Ureter (tissue), 1 donor: ENCODE results near the gene TBX4. TPM values are rescaled to one million over a fixed set of nuclear protein-coding genes. Genes with fewer than 3 reads are reported as not detected.
"Not testable (repeated sequence)": the region's sequence is repeated elsewhere in the genome, so short reads cannot be mapped to it uniquely, and the experiment has no call there.

Experiments used
- DNase-seq: peaks from one replicate; pipeline ENCODE4 v3.0.0-alpha.2; 2020; ENCODE audit warnings: low spot score
- total RNA-seq: library from RNA; stranded (reverse); gene quantifications from one replicate; pipeline ENCODE4 v1.2.4, GENCODE V29; 2023
- donor health status: DM: yes; HTN: yes; CAD: no.

Gene TBX4
- total RNA-seq, 1 donor from 2014 or later = not detected

GRCh38 chr17:61498042-61498994 is 46.1 kb downstream of the TBX4 start:
- DNase-seq = no peak

- DNase-seq = no peak
These were observed 47.4 kb downstream of the TBX4 start for GRCh38 chr17:61499632-61500031.

- DNase-seq = no peak
These were observed 48.1 kb downstream of the TBX4 start for GRCh38 chr17:61500287-61500686.

GRCh38 chr17:61502292-61502691 is 50.1 kb downstream of the TBX4 start:
- DNase-seq = no peak

GRCh38 chr17:61503961-61504360 is 51.7 kb downstream of the TBX4 start:
- DNase-seq = no peak

- DNase-seq = no peak
These were observed 52.5 kb downstream of the TBX4 start for GRCh38 chr17:61504697-61505096.

- no peak for DNase-seq
These were observed 53.8 kb downstream of the TBX4 start for GRCh38 chr17:61505846-61506627.

- DNase-seq = no peak
These were observed 55.3 kb downstream of the TBX4 start for GRCh38 chr17:61507383-61508066.

GRCh38 chr17:61508912-61509311 is 56.7 kb downstream of the TBX4 start:
- no peak for DNase-seq

GRCh38 chr17:61509454-61509853 is 57.2 kb downstream of the TBX4 start:
- DNase-seq = not testable (repeated sequence)

GRCh38 chr17:61510237-61510636 is 58.0 kb downstream of the TBX4 start:
- DNase-seq = no peak

GRCh38 chr17:61510991-61511390 is 58.8 kb downstream of the TBX4 start:
- no peak for DNase-seq

GRCh38 chr17:61511480-61512182 is 59.4 kb downstream of the TBX4 start:
- no peak for DNase-seq

GRCh38 chr17:61514491-61514890 is 62.3 kb downstream of the TBX4 start:
- DNase-seq = no peak

- DNase-seq = no peak
These were observed 65.0 kb downstream of the TBX4 start for GRCh38 chr17:61517265-61517664.

- DNase-seq = no peak
These were observed 65.8 kb downstream of the TBX4 start for GRCh38 chr17:61517843-61518606.

GRCh38 chr17:61519139-61519538 is 66.9 kb downstream of the TBX4 start:
- DNase-seq = no peak

GRCh38 chr17:61519754-61520440 is 67.7 kb downstream of the TBX4 start:
- DNase-seq = no peak

- DNase-seq = no peak
These were observed 68.7 kb downstream of the TBX4 start for GRCh38 chr17:61520897-61521296.

GRCh38 chr17:61522088-61522487 is 69.9 kb downstream of the TBX4 start:
- no peak for DNase-seq
